NCI-H1092 (cell line): Measurements from ENCODE around the gene ATF6.

ENCODE experiments used
- DNase-seq: peaks from one replicate; lab custom pipeline; 2025; lab: John Stamatoyannopoulos, UW

Gene ATF6

DNA sequence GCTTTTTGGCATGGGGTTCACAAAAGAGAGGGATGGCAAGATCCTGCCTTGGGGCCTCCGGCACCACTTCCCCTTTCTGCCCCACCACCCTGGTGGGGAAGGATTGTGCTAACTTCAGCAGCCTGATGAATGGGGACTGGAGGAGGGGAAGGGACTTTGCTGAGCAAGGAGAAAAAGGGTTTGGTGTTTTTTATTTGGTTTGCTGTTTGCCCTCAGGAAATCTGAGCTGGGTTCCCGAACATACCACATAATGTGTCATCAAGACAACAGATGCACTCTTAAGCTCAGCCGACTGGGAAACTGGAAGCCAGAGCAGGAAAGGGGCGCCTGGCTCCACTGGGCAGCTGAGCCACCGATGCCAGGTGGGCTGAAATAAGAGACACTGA, 237.7 kb downstream of the ATF6 start:
- no peak for DNase-seq

DNA sequence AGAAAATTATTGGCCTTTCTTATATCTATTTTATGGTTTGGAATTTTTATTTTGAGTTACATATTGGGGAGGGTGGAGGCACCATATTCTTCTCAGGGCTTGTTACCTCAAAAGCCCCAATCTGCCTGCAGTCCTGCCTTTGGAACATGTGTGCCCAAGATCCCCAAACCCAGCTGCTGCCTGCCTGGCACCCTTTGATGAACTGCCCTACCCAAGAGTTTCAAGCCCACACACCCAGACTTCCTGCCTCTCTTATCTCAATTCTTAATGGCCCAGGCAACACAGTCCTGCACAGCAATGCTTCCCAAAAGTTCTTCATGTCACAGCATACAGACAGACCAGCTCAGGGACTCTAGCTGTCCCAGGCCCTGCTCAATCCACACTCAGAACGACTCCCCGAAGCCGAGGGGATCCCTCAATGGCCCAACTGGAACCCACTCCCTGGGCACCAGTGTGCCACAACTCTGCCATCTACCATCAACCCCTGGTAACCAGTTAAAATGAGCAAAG, 238.4 kb downstream of the ATF6 start:
- no peak for DNase-seq

DNA sequence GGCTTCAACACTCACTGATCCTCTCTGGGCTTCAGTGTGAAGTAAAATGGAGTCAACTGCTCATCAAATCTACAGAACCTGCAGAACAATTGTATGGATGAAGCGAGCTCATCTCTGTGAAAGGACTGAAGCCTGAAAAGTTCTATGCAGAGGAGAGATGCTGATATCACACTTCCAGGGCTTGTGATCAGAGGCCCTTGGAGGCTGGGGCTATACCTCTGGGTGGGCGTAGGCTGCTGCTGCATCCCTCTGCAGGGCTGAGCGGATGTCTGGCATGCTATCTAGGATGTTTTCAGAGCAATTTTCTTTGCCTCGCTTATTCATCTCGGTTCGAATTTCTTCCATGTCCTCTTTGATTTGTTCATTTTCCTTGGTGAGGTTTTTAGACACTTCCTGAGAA, 240.0 kb downstream of the ATF6 start:
- DNase-seq = no peak

DNA sequence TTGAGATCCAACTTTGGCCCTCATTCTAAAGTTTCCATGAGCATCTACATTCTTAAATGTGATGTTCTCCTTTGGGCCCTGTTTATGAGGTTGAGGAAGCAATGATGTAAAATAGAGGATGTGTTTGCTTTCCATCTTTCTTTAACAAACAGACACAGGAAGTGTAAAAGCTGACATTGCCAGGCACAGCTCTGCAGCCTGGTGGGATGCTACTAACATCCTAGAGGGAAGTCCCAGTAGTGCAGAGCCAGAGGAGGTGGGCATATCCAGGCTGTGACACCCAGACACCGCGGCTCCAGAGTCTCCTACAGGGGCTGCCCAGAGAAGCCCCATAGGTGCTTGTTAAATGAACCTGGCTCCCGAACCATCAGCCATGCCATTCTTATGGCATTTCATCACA, 241.3 kb downstream of the ATF6 start:
- no peak for DNase-seq

DNA sequence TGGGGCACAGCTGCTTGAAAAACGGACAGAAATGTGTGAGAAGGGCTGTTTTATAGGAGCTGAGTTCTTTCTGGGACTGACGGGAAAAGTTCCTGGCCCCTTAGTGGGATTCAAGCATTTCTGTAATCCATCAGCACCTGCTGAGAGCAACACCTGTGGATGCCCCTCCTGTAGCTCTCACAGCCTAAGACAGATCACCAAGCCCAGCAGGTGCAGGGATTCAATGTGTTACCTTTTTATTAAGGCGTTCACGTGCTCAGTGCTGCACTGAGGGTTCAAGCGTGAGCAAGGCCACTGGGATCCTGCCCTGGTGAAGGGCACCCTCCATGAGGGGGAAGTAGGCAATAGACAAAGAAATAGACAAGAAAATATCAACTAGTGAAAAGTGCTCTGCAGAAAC, 242.7 kb downstream of the ATF6 start:
- no peak for DNase-seq

DNA sequence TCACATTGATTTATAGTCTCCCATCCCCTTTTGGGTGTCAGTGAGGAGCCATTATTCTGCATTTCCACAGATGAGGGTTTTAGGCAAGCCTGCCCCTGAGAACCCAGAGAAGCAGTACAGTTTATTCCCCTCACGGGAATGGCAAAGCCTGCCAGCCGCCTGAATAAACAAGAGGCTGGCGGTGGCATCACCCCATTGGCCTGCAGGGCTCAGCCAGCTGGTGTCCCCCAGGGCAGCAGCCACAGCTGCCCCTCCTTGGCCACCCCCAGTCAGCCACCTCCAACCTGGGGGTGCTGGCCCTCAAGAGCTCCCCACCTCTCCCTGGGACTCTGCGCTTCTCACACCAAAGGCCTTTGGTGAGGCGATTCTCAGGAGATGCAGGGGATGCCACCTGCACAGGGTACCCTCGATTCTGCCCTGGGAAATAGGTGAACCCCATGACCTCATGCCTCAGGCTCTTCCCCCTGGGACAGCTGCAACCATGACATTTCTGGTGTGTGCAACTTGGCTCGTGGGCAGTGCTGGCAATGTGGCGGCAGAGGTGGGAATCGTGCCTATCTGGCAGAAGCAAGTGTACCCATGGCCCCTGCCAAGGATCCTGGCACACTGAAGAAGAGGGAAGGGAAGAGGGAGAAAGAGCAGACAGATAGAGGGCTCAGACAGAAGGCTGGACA, 243.5 kb downstream of the ATF6 start:
- DNase-seq = no peak

DNA sequence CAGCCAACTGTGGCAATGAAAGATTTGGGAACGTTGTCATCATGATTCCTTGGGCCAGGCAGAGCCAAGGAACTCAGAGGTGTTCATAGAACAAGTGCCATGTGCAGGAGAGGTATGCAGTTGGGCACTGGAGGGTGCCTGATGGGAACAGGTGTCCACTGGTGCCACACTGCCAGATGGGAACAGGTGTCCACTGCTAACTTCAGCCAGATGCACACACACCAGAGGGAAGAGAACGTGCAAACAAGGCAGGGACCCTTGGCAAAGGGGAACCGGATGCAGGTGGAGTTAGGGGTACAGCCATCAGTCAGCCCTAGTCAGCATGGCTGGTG, 244.0 kb downstream of the ATF6 start:
- DNase-seq = no peak

DNA sequence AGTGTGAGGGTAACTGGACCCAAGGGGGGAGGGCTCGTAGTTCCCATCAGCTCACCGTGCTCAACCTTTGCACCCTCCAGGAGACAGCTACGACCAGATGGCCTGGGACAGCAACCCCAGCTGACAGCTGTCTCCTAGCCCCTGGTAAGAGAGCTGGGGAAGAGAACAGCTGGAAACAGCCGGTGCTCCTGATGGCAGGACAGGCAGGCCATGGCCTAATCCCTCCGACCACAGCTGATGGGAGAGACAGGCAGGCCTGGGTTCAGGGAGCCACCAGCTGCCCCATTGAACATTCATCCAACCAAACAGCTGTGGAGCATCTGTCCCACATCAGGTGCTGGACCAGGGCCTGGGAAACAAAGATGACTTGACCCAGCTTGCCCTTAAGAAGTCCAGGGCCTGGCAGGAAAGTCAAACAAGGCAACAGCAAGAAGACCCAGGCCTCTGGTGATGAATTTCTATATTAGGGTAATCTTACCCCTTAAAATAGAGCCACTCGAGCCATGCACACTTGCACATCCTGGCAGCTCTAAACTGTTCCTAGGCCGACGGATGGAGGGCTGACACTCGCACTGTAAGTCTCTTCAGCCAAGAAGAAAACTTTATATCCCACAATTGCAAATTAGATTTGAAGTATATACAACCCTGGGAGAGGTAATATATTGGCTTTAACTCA, 245.4 kb downstream of the ATF6 start:
- DNase-seq = no peak

DNA sequence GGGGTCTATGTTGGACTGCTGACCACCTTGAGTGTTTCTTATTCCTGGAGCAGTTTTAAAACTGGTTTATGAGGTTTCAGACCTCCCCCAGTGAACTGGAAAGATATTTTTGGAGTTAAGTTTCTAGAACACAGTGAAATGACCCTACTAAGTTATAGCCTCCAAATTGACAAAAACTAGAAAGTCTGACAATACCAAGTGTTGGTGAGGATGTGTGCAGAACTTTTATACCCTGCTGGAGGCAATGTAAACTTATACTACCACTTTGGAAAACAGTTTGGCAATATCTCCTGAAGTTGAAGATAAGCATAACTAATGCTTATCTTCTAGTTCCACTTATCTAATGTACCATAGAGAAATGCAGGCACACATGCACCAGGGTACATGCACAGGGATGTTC, 247.2 kb downstream of the ATF6 start:
- no peak for DNase-seq
